A549 (cell line): ENCODE data around the gene C10orf67.

Experiments used
- TF ChIP-seq, protein P1 (sequence below): IDR thresholded peaks from 2 replicates; pipeline ENCODE4 v1.6.1; 2012; ENCODE audit warnings: low read depth, borderline replicate concordance
- TF ChIP-seq, protein P2 (sequence below): fragments of >200 bp; sonication (Bioruptor Twin); formaldehyde crosslinking; IDR thresholded peaks from 3 replicates; pipeline ENCODE4 v1.5.1; 2016

GRCh38 chr10:23362879-23363792, 18.5 kb upstream of the C10orf67 start:
- TF ChIP-seq, protein P1, sequence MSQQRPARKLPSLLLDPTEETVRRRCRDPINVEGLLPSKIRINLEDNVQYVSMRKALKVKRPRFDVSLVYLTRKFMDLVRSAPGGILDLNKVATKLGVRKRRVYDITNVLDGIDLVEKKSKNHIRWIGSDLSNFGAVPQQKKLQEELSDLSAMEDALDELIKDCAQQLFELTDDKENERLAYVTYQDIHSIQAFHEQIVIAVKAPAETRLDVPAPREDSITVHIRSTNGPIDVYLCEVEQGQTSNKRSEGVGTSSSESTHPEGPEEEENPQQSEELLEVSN, result no peak
- TF ChIP-seq, protein P2, sequence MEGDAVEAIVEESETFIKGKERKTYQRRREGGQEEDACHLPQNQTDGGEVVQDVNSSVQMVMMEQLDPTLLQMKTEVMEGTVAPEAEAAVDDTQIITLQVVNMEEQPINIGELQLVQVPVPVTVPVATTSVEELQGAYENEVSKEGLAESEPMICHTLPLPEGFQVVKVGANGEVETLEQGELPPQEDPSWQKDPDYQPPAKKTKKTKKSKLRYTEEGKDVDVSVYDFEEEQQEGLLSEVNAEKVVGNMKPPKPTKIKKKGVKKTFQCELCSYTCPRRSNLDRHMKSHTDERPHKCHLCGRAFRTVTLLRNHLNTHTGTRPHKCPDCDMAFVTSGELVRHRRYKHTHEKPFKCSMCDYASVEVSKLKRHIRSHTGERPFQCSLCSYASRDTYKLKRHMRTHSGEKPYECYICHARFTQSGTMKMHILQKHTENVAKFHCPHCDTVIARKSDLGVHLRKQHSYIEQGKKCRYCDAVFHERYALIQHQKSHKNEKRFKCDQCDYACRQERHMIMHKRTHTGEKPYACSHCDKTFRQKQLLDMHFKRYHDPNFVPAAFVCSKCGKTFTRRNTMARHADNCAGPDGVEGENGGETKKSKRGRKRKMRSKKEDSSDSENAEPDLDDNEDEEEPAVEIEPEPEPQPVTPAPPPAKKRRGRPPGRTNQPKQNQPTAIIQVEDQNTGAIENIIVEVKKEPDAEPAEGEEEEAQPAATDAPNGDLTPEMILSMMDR, result no peak
